Activated CD4-positive, alpha-beta T cell treated with anti-CD3 and anti-CD28 coated beads, Interleukin-2, Interleukin-6, amounts not matched to agents 100 ng/mL and 50 ng/mL, durations not matched to agents 16 hours and 8 hours (primary cell): ENCODE data around the gene RB1.

Source experiments
- DNase-seq: peaks from one replicate; pipeline ENCODE4 v3.0.0-alpha.2; 2020

Gene RB1

GRCh38 chr13:48356750-48357149 is 53.2 kb downstream of the RB1 start:
- no peak for DNase-seq

- no peak for DNase-seq
These were observed 66.4 kb downstream of the RB1 start for GRCh38 chr13:48369988-48370387.

GRCh38 chr13:48370815-48371214 is 67.3 kb downstream of the RB1 start:
- no peak for DNase-seq

- peak; percentile 23 for DNase-seq
These were observed 74.3 kb downstream of the RB1 start for GRCh38 chr13:48377857-48378256.

- DNase-seq = no peak
These were observed 77.0 kb downstream of the RB1 start for GRCh38 chr13:48380581-48380980.

- DNase-seq = no peak
These were observed 79.8 kb downstream of the RB1 start for GRCh38 chr13:48383384-48383783.

- DNase-seq = no peak
These were observed 83.3 kb downstream of the RB1 start for GRCh38 chr13:48386816-48387215.

- no peak for DNase-seq
These were observed 87.7 kb downstream of the RB1 start for GRCh38 chr13:48391257-48391656.

GRCh38 chr13:48393030-48393697 is 89.6 kb downstream of the RB1 start:
- DNase-seq = no peak

GRCh38 chr13:48393698-48394085 is 90.1 kb downstream of the RB1 start:
- DNase-seq = no peak

GRCh38 chr13:48397744-48398143 is 94.2 kb downstream of the RB1 start:
- DNase-seq = no peak

- DNase-seq = no peak
These were observed 95.0 kb downstream of the RB1 start for GRCh38 chr13:48398450-48399095.

GRCh38 chr13:48400090-48400694 is 96.6 kb downstream of the RB1 start:
- no peak for DNase-seq

GRCh38 chr13:48400850-48401291 is 97.3 kb downstream of the RB1 start:
- peak; percentile 50 for DNase-seq

- DNase-seq = peak; percentile 34
These were observed 97.9 kb downstream of the RB1 start for GRCh38 chr13:48401480-48401879.

- peak; percentile 74 for DNase-seq
These were observed 98.9 kb downstream of the RB1 start for GRCh38 chr13:48402325-48402932.

GRCh38 chr13:48403151-48403631 is 99.6 kb downstream of the RB1 start:
- peak; percentile 87 for DNase-seq

GRCh38 chr13:48403913-48404312 is 100.4 kb downstream of the RB1 start:
- DNase-seq = no peak

GRCh38 chr13:48404952-48405351 is 101.4 kb downstream of the RB1 start:
- DNase-seq = no peak

GRCh38 chr13:48405875-48406274 is 102.3 kb downstream of the RB1 start:
- DNase-seq = no peak

GRCh38 chr13:48410199-48410598 is 106.6 kb downstream of the RB1 start:
- no peak for DNase-seq

- DNase-seq = no peak
These were observed 107.7 kb downstream of the RB1 start for GRCh38 chr13:48411147-48411794.

- peak; percentile 59 for DNase-seq
These were observed 108.4 kb downstream of the RB1 start for GRCh38 chr13:48411841-48412531.
